ENCODE results near the gene CD300E. TPM values are rescaled to one million over a fixed set of nuclear protein-coding genes. Genes with fewer than 3 reads are reported as not detected.

CD300E gene
- total RNA-seq, 1 experiment from 2014 or later: not detected

- Histone ChIP-seq H3K79me2 (ENCODE audit: insufficient read depth, low read length) (no peaks in the 10 kb centered on the region), H3K27me3 (ENCODE audit: insufficient read depth, low read length) (peaks cover 10% of the 10 kb centered on the region; the same call in 1 of the 2 replicates), H3K27ac (ENCODE audit: low read depth, low read length) (no peak overlapping the region), H4K20me1 (ENCODE audit: insufficient read depth) (no peaks in the 10 kb centered on the region), H3K4me2 (ENCODE audit: low read length) (no peak overlapping the region), H3K4me3 (replicated peaks in 1 of 2; ENCODE audit: low read depth in 1 of 2, low read length in 2 of 2) (no peak overlapping the region), H3K9ac (ENCODE audit: low read length) (no peak overlapping the region), H3K9me2 (ENCODE audit: insufficient read depth) (no peaks in the 10 kb centered on the region), H3K4me1 (ENCODE audit: control insufficient read depth in 1 of 2, insufficient read depth in 2 of 2, low read length in 2 of 2) (peaks cover 14 to 25% of the 10 kb centered on the region in 2 experiments), H3K36me3 (ENCODE audit: control insufficient read depth in 1 of 2, insufficient read depth in 2 of 2, low read length in 2 of 2) (no peaks in the 10 kb centered on the region), H2AFZ (ENCODE audit: low read depth, low read length, poor library complexity, severe bottlenecking) (no peak overlapping the region), H3K9me3 (ENCODE audit: control insufficient read depth in 1 of 2, insufficient read depth in 1 of 2, low read depth in 1 of 2, low read length in 2 of 2) (no peaks in the 10 kb centered on the region)
- intact Hi-C loops (cut with micrococcal nuclease): loop anchor here (1.0 kb wide), 4 partner anchors 36 to 198 kb away; partner anchors contain the start of gene RAB37
- RAD21 ChIA-PET (ENCODE audit: low non-redundant PET in 1 of 2, low total read pairs in 2 of 2, uncharacterized antibody in 2 of 2, unreplicated experiment in 2 of 2): interaction anchor here (0.5 to 1.5 kb wide), 5 partner anchors 12 to 222 kb away, joined by 3 to 7 read pairs (median 4); no protein-coding TSS in a partner anchor
- peak; percentile 75 for ATAC-seq
- CTCF ChIA-PET: interaction anchor here (0.6 to 4.0 kb wide), 30 partner anchors 8 to 367 kb away, joined by 3 to 36 read pairs (median 4); partner anchors contain the start of genes CD300LD, FDXR, NAT9 and RAB37
- POLR2A ChIA-PET: interaction anchor here (1.6 kb wide), 1 partner anchor 91 kb away, joined by 6 read pairs; no protein-coding TSS in a partner anchor
- BruUV-seq (replicated peaks): no TSS peak
- DNase-seq (ENCODE audit: low read depth, low spot score): peak; percentile 57
- TF ChIP-seq EZH2 (IDR thresholded peaks at IDR 0.05) (no peak), CTCF (IDR thresholded peaks at IDR 0.05 in 2 of 3, conservative IDR thresholded peaks at IDR 0.05 in 1 of 3; ENCODE audit: borderline replicate concordance in 1 of 3, insufficient read depth in 1 of 3, low read depth in 2 of 3, low read length in 2 of 3) (peak; percentile 84 to 98 (median 97)), RAD21 (IDR thresholded peaks at IDR 0.05; ENCODE audit: low read depth) (peak; percentile 86)
These were observed 57.3 kb downstream of the CD300E start for GRCh38 chr17:74566132-74566753.

- no peak overlapping the region for H2AFZ ChIP-seq (ENCODE audit: low read depth, low read length, poor library complexity, severe bottlenecking)
- no peak for TF ChIP-seq EZH2phosphoT487 (IDR thresholded peaks at IDR 0.05; ENCODE audit: borderline replicate concordance)
- TF ChIP-seq ZFX (IDR thresholded peaks at IDR 0.05): no peak
- no peak for TF ChIP-seq REST (IDR thresholded peaks at IDR 0.05; ENCODE audit: low read depth)
- TF ChIP-seq ATF3 (IDR thresholded peaks at IDR 0.05): no peak
- no peak for TF ChIP-seq TCF7L2 (IDR thresholded peaks at IDR 0.05; ENCODE audit: borderline replicate concordance, extremely low read depth, insufficient read depth, insufficient read length)
- no peak for TF ChIP-seq POLR2A (IDR thresholded peaks at IDR 0.05; ENCODE audit: borderline replicate concordance, extremely low read depth, insufficient read depth, insufficient read length)
- no peak for TF ChIP-seq CBX3 (IDR thresholded peaks at IDR 0.05; ENCODE audit: low read depth)
- no peak for TF ChIP-seq EGR1 (IDR thresholded peaks at IDR 0.05; ENCODE audit: low read depth)
- TF ChIP-seq SIN3A (IDR thresholded peaks at IDR 0.05; ENCODE audit: low read depth): no peak
These were observed 58.4 kb downstream of the CD300E start for GRCh38 chr17:74565126-74565525.

More at GRCh38 chr17:74565126-74565525, 58.4 kb downstream of the CD300E start:
- Histone ChIP-seq H4K20me1 (ENCODE audit: insufficient read depth) (no peaks in the 10 kb centered on the region), H3K36me3 (ENCODE audit: control insufficient read depth in 1 of 2, insufficient read depth in 2 of 2, low read length in 2 of 2) (no peaks in the 10 kb centered on the region), H3K4me1 (ENCODE audit: control insufficient read depth in 1 of 2, insufficient read depth in 2 of 2, low read length in 2 of 2) (peaks cover 14 to 22% of the 10 kb centered on the region in 2 experiments), H3K9me2 (ENCODE audit: insufficient read depth) (no peaks in the 10 kb centered on the region), H3K79me2 (ENCODE audit: insufficient read depth, low read length) (no peaks in the 10 kb centered on the region), H3K27me3 (ENCODE audit: insufficient read depth, low read length) (peaks cover 16% of the 10 kb centered on the region; the same call in 1 of the 2 replicates), H3K27ac (ENCODE audit: low read depth, low read length) (no peak overlapping the region), H3K4me3 (replicated peaks in 1 of 2; ENCODE audit: low read depth in 1 of 2, low read length in 2 of 2) (no peak overlapping the region), H3K9ac (ENCODE audit: low read length) (no peak overlapping the region), H3K4me2 (ENCODE audit: low read length) (no peak overlapping the region), H3K9me3 (ENCODE audit: control insufficient read depth in 1 of 2, insufficient read depth in 1 of 2, low read depth in 1 of 2, low read length in 2 of 2) (no peaks in the 10 kb centered on the region)
- RAD21 ChIA-PET (ENCODE audit: low non-redundant PET in 1 of 2, low total read pairs in 2 of 2, uncharacterized antibody in 2 of 2, unreplicated experiment in 2 of 2): no interaction called here
- POLR2A ChIA-PET: no interaction called here
- intact Hi-C loops (cut with micrococcal nuclease): no loop called here
- CTCF ChIA-PET: interaction anchor here (0.6 to 4.0 kb wide), 8 partner anchors 8 to 206 kb away, joined by 3 to 36 read pairs (median 9); partner anchors contain the start of gene RAB37
- DNase-seq (ENCODE audit: low read depth, low spot score): no peak
- no peak for ATAC-seq
- BruUV-seq (replicated peaks): no TSS peak

Data from HCT116 (cell line).